HG03571 (cell line): ENCODE data around the gene KLF13.

Experiments used
- ATAC-seq: cut with Tn5 transposase; IDR thresholded peaks from one replicate; pipeline ENCODE4 v1.9.1; 2021; ENCODE audit not compliant: unreplicated experiment

KLF13 gene

DNA sequence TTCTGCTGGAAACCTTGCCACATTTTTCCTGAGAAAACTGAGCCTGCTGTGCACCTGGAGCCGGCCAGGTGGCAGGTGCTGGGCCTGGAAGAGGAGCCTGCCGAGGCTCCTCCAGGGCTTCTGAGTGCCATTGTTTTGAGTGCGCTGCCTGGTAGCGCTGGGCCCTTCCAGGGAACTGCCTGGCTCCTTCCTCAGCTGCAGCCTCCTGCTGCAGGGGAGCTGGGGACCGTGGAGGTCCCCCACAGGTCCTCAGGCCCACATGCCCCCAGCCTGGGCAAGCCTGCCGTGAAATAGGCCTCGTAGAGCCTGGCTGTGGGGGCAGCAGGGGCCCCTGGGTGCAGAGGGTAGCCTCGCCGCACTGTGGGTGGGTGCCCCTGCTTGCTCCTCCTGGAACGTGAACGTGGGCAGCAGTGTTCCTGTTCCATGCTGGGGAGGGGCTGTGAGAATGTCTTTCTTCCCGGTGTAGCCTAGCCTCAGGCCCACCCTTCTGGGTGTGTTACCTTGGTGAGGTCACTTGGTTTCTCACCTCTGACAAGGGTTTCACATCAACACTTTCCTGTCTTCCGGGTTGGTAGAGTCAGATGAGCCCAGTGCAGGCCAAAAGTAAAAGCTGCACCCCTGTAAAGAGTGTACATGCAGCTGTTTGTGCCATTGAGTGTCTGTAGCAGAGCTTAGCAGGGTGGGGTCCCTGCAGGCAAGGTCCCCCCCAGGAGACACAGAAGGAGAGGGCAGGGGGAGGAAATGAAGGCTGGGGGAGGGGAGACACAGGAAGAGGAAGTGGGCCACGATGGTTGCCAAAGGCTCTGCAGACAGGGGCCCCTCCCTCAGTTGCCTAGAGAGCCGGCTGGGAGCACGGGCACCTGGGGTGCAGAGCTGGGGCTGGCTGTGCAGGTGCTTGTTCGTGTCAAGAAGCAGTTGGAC is 34.5 kb downstream of the KLF13 start:
- peak; percentile 68 for ATAC-seq

GRCh38 chr15:31361764-31362515 is 35.3 kb downstream of the KLF13 start:
- ATAC-seq: no peak

DNA sequence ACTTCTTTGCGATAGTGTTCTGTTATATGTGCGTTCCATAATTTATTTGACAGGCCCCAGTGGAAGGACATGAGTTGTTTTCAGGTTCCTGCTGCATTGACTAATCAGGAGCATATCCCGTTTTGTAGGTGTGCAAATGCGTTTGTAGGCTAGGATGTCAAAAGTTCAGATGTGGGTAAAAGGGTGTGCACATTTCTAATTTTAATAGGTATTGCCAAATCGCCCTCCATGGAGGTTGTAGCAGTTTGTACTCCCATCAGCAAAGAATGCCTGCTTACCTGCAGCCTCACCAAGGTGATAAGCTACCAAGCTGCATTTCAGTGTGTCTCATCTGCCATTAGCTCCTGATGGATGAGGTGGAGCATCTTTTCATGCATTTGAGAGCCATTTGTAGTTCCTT is 36.3 kb downstream of the KLF13 start:
- ATAC-seq: no peak

GRCh38 chr15:31364301-31365031 is 37.8 kb downstream of the KLF13 start:
- no peak for ATAC-seq

GRCh38 chr15:31365032-31365654 is 38.5 kb downstream of the KLF13 start:
- ATAC-seq: no peak

DNA sequence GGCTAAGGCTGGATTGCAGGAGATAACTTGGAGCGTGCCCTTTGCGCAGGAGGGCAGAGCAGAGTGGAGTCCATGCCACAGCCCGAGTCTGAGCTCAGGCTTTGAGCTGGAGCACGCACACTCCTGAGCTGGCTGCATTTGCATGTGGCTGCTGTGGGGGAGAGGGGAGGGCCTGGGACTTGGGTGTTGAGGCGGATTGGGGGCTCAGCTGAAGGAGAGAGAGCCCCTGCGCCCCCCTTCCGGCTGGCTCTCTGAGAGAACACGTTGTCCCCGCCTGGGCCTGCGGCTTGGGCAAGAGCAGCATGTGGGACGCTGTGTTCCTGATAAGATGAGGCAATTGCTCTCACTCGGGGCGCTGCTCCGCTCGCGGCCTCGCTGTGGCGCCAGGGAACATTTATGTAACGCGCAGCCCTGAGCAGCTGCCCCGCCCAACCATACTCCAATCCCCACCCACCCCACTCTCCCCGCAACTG is 39.1 kb downstream of the KLF13 start:
- peak; percentile 36 for ATAC-seq

DNA sequence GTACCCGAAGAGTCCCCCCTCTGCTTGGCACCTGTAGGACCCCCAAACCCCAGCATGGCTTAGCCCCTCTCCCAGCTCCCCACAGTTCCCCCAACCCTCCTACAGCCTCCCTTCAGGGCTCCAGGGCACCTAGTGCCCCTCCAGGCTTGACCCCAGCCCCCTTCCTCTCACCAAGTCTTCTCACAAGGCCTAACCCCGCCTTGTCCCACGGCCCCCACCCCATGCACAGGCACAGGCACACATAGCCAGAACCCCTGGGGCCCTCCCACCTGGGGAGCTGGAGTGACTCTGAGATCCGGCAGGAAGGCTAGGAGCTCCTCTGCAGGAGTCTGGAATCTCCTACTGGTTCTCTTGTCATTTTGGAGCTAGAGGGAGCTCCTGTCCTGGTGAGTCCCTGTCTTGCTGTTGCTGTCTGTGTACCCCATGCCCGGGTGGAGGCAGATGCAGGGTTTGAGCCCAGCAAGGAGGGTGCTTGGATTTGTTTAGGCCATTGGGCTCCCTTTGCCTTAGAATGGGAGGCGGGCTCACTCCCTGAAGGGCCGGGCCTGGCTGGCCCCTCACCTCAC is 39.6 kb downstream of the KLF13 start:
- no peak for ATAC-seq

GRCh38 chr15:31367021-31367729 is 40.5 kb downstream of the KLF13 start:
- no peak for ATAC-seq

- no peak for ATAC-seq
Observed at GRCh38 chr15:31367730-31368344, 41.2 kb downstream of the KLF13 start.

- no peak for ATAC-seq
Observed at GRCh38 chr15:31369727-31370126, 43.1 kb downstream of the KLF13 start.

DNA sequence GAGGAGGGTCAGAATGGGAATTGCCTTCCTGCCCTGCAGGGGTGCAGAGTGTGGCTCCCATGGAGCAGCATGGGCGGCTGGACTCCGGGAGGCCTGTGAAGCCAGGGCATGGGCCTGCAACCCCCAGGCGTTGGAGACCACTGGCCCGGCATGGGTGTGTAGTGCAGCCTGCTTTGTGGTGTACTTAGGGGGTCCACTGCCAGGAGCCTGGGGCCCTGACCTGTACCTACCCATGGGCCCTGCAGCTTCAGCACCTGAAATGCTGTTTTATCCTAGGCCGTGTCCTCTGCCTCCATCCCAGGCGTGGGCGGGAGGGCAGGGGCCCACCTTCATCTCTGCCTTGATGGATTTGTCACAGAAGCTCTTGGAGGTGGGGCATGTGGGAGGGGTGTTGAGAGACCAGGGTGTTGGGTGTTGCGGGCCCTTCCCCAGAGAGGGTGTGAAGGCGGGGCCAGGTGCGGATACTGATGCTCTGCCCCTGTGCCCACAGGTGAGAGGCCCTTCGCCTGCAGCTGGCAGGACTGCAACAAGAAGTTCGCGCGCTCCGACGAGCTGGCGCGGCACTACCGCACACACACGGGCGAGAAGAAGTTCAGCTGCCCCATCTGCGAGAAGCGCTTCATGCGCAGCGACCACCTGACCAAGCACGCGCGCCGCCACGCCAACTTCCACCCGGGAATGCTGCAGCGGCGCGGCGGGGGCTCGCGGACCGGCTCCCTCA is 45.0 kb downstream of the KLF13 start:
- no peak for ATAC-seq

GRCh38 chr15:31372635-31373091 is 46.0 kb downstream of the KLF13 start:
- no peak for ATAC-seq

- ATAC-seq: no peak
Observed at GRCh38 chr15:31373096-31373865, 46.6 kb downstream of the KLF13 start.

- no peak for ATAC-seq
Observed at GRCh38 chr15:31373970-31374369, 47.3 kb downstream of the KLF13 start.

DNA sequence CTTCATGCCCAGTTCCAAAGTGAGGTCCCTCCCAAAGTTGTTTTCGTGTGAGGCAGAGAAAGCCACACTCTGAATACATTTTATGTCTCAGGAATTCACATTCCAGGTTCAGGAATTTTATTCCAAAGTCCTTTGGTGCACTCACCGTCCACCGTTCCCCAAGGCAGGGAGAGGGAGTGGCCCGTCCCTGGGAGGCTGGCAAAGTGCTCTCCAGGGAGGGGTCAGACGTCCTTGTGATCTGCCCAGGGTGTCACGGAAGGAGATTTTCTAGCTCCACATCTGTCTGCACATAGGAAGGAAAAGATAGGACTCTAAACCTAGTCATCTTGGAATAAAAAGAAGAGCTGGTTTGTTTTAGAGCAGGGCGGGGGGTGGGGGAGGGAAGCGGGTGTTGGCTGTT is 47.9 kb downstream of the KLF13 start:
- no peak for ATAC-seq

DNA sequence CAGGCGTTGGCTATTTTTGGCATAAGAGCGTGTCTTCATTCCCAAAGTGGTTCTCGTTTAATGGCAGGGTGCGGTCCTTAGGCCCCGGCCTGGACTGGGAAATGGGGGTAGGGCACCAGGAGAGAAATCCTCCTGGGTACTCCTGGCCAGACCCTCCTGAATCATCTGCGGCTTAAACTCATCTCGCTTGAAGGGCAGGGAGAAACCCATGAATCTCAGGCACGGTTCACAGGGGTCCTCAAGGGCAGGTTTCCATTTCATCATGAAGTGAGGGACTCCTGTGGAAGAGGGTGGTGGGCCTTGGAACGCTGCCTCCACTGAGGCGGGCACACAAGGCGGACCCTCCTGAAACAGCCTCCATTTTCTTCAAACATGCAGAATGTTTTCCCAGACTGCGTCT is 48.4 kb downstream of the KLF13 start:
- ATAC-seq: no peak

DNA sequence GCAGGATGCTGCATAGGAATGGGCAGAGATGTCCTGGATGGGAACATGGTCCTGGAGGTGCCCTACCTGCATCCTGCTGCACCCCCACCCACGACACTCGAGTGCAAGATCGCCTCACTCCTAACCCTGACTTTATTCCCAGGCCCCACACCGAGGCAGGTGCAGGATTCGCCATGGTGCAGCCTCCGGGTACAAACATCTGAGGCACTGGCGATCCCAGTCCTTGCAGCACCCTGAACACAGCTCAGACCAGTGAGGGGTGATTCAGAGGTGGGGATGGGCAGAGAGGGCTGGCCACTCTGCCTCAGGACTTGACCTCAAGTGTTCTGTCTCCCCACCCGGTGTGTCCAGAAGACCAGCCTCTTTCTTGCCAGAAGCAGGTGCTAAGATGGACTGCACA is 49.1 kb downstream of the KLF13 start:
- no peak for ATAC-seq

GRCh38 chr15:31376511-31376910 is 49.9 kb downstream of the KLF13 start:
- ATAC-seq: no peak
